ENCODE results near the gene TP53INP2.

The TP53INP2 gene

GRCh38 chr20:34701405-34702085 lies 2.6 kb upstream of the TP53INP2 start (continued):
- TF ChIP-seq ZNF843 (tag by site-specific recombination; IDR thresholded peaks at IDR 0.05) (no peak), ZNF596 (tag by site-specific recombination; IDR thresholded peaks at IDR 0.05) (no peak), KLF7 (tag by site-specific recombination; IDR thresholded peaks at IDR 0.05; ENCODE audit: borderline replicate concordance) (no peak), ZBTB11 (tag by site-specific recombination; conservative IDR thresholded peaks at IDR 0.05; ENCODE audit: low read depth) (no peak), HOXC10 (CRISPR knock-in tag; IDR thresholded peaks at IDR 0.05) (no peak), ZNF239 (tag by site-specific recombination; IDR thresholded peaks at IDR 0.05) (no peak), ZNF16 (tag by site-specific recombination; IDR thresholded peaks at IDR 0.05; ENCODE audit: low read depth) (no peak)

- TF ChIP-seq AEBP2 (tag by site-specific recombination; IDR thresholded peaks at IDR 0.05; ENCODE audit: borderline replicate concordance) (no peak), ZNF701 (tag by site-specific recombination; IDR thresholded peaks at IDR 0.05) (no peak), BCL11A (tag by site-specific recombination; IDR thresholded peaks at IDR 0.05; ENCODE audit: low read depth) (no peak), ZNF837 (tag by site-specific recombination; IDR thresholded peaks at IDR 0.05) (no peak), ATF2 (tag by site-specific recombination; IDR thresholded peaks at IDR 0.05; ENCODE audit: low read depth) (no peak), WT1 (tag by site-specific recombination; IDR thresholded peaks at IDR 0.05) (no peak), HOXA7 (CRISPR knock-in tag; IDR thresholded peaks at IDR 0.05; ENCODE audit: borderline replicate concordance) (no peak), ZNF133 (tag by site-specific recombination; IDR thresholded peaks at IDR 0.05) (no peak)
- H3K36me3 ChIP-seq (ENCODE audit: control insufficient read depth in 2 of 2, insufficient read depth in 1 of 2, low read length in 2 of 2): no peaks in the 10 kb centered on the region
- H3K9me3 ChIP-seq (ENCODE audit: control insufficient read depth, insufficient read depth, low read depth, low read length): no peaks in the 10 kb centered on the region
- H3K4me1 ChIP-seq (ENCODE audit: control insufficient read depth, insufficient read depth, low read length): peaks cover 10% of the 10 kb centered on the region
- POLR2A ChIA-PET: interaction anchor here (0.6 to 1.4 kb wide), 4 partner anchors 9 to 124 kb away, joined by 3 to 5 read pairs (median 3); partner anchors contain the start of gene PIGU
- CTCF ChIA-PET: interaction anchor here (0.7 to 1.3 kb wide), 4 partner anchors 10 to 327 kb away, joined by 3 to 4 read pairs (median 4); no protein-coding TSS in a partner anchor
- H3K27ac ChIP-seq (ENCODE audit: extremely low read depth, low read depth, low read length): no peak overlapping the region
- H3K4me3 ChIP-seq (ENCODE audit: low read depth, low read length): no peak overlapping the region
Observed at GRCh38 chr20:34703061-34703423, 1.1 kb upstream of the TP53INP2 start.

- H3K27ac ChIP-seq (ENCODE audit: extremely low read depth, low read depth, low read length): peak overlapping the region; percentile 80
- H3K4me1 ChIP-seq (ENCODE audit: control insufficient read depth, insufficient read depth, low read length): peaks cover 10% of the 10 kb centered on the region
- ChIA-PET CTCF (interaction anchor here (0.6 to 1.3 kb wide), 5 partner anchors 10 to 328 kb away, joined by 3 to 4 read pairs (median 4); no protein-coding TSS in a partner anchor), POLR2A (interaction anchor here (0.6 to 1.4 kb wide), 7 partner anchors 9 to 145 kb away, joined by 3 to 5 read pairs (median 3); partner anchors contain the start of genes MAP1LC3A and PIGU)
- peak overlapping the region; percentile 73 for H3K4me3 ChIP-seq (ENCODE audit: low read depth, low read length)
- H3K36me3 ChIP-seq (ENCODE audit: control insufficient read depth in 2 of 2, insufficient read depth in 1 of 2, low read length in 2 of 2): no peaks in the 10 kb centered on the region
- H3K9me3 ChIP-seq (ENCODE audit: control insufficient read depth, insufficient read depth, low read depth, low read length): no peaks in the 10 kb centered on the region
- TF ChIP-seq ZEB2 (tag by site-specific recombination; IDR thresholded peaks at IDR 0.05): peak; percentile 84
- peak; percentile 49; the same call in 1 of the 2 replicates for TF ChIP-seq ZBTB11 (tag by site-specific recombination; conservative IDR thresholded peaks at IDR 0.05; ENCODE audit: low read depth)
- TF ChIP-seq ZNF148 (tag by site-specific recombination; IDR thresholded peaks at IDR 0.05; ENCODE audit: borderline replicate concordance): no peak
- 0 out of 2 replicates have a peak, but pooled peaks have one; percentile 43 for TF ChIP-seq ZNF501 (tag by site-specific recombination; IDR thresholded peaks at IDR 0.05)
Observed at GRCh38 chr20:34703424-34704176, 544 bp upstream of the TP53INP2 start.

Data from HEK293 (cell line).